K562 (cell line): ENCODE results near the gene AKAP13. TPM values are rescaled to one million over a fixed set of nuclear protein-coding genes. Genes with fewer than 3 reads are reported as not detected.

Source experiments
- CHCHD3 ChIP-seq: fragments of 250-450 bp; sonication (Bioruptor Pico); IDR thresholded peaks from 2 replicates; pipeline ENCODE4 v2.1.2; 2022; ENCODE audit warnings: mild to moderate bottlenecking
- CREM ChIP-seq: IDR thresholded peaks from 2 replicates; pipeline ENCODE4 v1.6.1; 2014; ENCODE audit warnings: antibody characterized with exemption, low read depth
- MBD2 ChIP-seq: sonication (generic); IDR thresholded peaks from 2 replicates; pipeline ENCODE4 v1.6.1; 2016; ENCODE audit warnings: low read depth, borderline replicate concordance
- MCM3 ChIP-seq: fragments of 450-650 bp; IDR thresholded peaks from 2 replicates; pipeline ENCODE4 v1.6.1; 2016
- NEUROD1 ChIP-seq: fragments of 150-350 bp; IDR thresholded peaks from 2 replicates; pipeline ENCODE4 v1.6.1; 2014; ENCODE audit warnings: borderline replicate concordance, low read length, low read depth; ENCODE audit not compliant: partially characterized antibody
- PBX2 ChIP-seq, 2 experiments: IDR thresholded peaks in 1 of 2; conservative IDR thresholded peaks in 1 of 2; 2 replicates each; pipeline ENCODE4 v1.6.1; 2016; ENCODE audit warnings: low read depth in 2 of 2, mild to moderate bottlenecking in 1 of 2, missing compliant biosample characterization in 1 of 2, missing genetic modification characterization in 1 of 2, moderate library complexity in 1 of 2
- POLR2G ChIP-seq: fragments of 200-400 bp; formaldehyde crosslinking; IDR thresholded peaks from 2 replicates; pipeline ENCODE4 v1.6.1; 2017; ENCODE audit warnings: low read depth, mild to moderate bottlenecking, antibody characterized with exemption, low read length, moderate library complexity
- RB1 ChIP-seq: fragments of 450-650 bp; IDR thresholded peaks from 2 replicates; pipeline ENCODE4 v1.6.1; 2017; ENCODE audit warnings: low read depth, mild to moderate bottlenecking
- RBBP5 ChIP-seq: fragments of 200-600 bp; sonication (generic); IDR thresholded peaks from 2 replicates; pipeline ENCODE4 v1.6.1; 2012; ENCODE audit warnings: borderline replicate concordance, mild to moderate bottlenecking, low read length, control low read depth, inconsistent platforms; ENCODE audit not compliant: insufficient read depth, poor library complexity, severe bottlenecking
- STAT5A ChIP-seq: IDR thresholded peaks from 2 replicates; pipeline ENCODE4 v1.6.1; 2012; ENCODE audit warnings: low read length, inconsistent platforms, borderline replicate concordance
- ZBTB11 ChIP-seq, 3 experiments: fragments of 200-800 bp in 1 of 3; fragments of 250-450 bp in 1 of 3; fragments of 450-650 bp in 1 of 3; sonication (Bioruptor Pico) in 1 of 3; sonication (Bioruptor generic) in 1 of 3; formaldehyde crosslinking in 1 of 3; IDR thresholded peaks; 2 replicates each; pipeline versions ENCODE4 v1.6.1 to v1.8.0; 2016 to 2022; ENCODE audit warnings: mild to moderate bottlenecking in 2 of 3, missing genetic modification characterization in 2 of 3, missing compliant biosample characterization in 1 of 3, moderate library complexity in 1 of 3
- ZNF175 ChIP-seq: fragments of 200-800 bp; sonication (Bioruptor generic); IDR thresholded peaks from 2 replicates; pipeline ENCODE4 v1.6.1; 2016; ENCODE audit warnings: low read depth, mild to moderate bottlenecking, missing genetic modification characterization, missing compliant biosample characterization
- ZNF695 ChIP-seq: fragments of 450-650 bp; formaldehyde crosslinking; IDR thresholded peaks from 2 replicates; pipeline ENCODE4 v1.4.0; 2020; ENCODE audit warnings: mild to moderate bottlenecking, moderate library complexity
- polyA plus RNA-seq, 8 experiments: library from polyadenylated mRNA; depleted of rRNA in 4 of 8; stranded (reverse) in 5 of 8; unstranded in 3 of 8; fragments of >200 nt; fragmentation: Nextera tagmentation in 2 of 8; fragmentation: Illumina TruSeq in 1 of 8; extraction: Ambion mirVana in 2 of 8; extraction: Trizol in 1 of 8; gene quantifications; 2 replicates each; pipeline versions ENCODE4 v1.2.1 to v1.2.3, GENCODE V29; 2011 to 2014; ENCODE audit warnings: inconsistent platforms in 1 of 8, missing spikeins in 1 of 8
- total RNA-seq, 7 experiments: library from RNA; depleted of rRNA in 6 of 7; stranded (reverse); fragments of >200 nt in 6 of 7; fragmentation: Illumina TruSeq in 2 of 7; extraction: Trizol in 2 of 7; gene quantifications; 2 replicates each; pipeline versions ENCODE4 v1.2.1 to v1.2.3, GENCODE V29; 2011 to 2021; ENCODE audit warnings: low replicate concordance in 1 of 7
- TF ChIP-seq, protein P1 (sequence below): fragments of 250-450 bp; sonication (Bioruptor Pico); IDR thresholded peaks from 2 replicates; pipeline ENCODE4 v1.4.0; 2020; ENCODE audit warnings: mild to moderate bottlenecking, moderate library complexity
- TF ChIP-seq, protein P2 (sequence below): fragments of 450-650 bp; IDR thresholded peaks from 2 replicates; pipeline ENCODE4 v1.6.1; 2016; ENCODE audit warnings: low read depth, mild to moderate bottlenecking, moderate library complexity

Gene AKAP13
- total and polyA plus RNA-seq, 9 of the 15 experiments (the other 6 are each of a cell fraction or from before 2014, with no cell fraction given): 0.03 to 1.7 (median 0.42) TPM

DNA sequence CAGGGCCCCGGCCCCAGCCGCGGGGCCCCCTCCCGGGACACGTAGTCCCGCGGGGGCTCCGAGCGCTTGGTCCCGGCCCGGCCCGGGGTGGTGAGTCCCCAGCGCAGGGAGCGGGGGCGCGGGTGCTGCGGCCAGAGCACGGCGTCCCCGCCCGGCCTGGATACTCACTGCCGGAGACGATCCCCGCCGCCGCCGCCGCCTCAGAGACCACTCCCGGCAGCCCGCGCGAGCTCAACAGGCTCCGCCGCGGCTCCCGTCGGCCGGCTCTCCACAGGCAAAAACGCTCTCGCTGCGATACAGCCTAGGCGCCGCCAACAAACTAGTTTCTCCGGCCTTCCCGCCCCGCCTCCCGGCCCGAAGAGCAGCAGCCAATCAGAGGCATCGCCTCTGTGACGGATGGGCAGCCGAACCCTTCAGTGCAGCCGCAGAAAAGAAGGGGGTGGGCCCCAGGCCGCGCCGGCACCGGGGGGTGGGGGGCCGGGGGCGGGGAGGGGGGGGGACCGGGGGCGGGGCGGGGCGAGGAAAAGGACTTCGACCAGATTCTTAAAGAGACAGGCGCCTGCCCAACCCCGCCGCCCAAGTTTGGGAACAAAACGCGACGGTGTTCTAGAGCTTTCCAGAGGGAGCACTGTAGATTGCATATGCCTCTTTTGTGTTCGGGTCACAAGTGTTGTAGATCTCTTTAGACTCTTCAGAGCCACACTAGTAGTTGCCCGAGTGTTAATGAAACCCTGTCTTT lies 414.4 kb downstream of the AKAP13 start, which contains the start of gene KLHL25 (continued):
- TF ChIP-seq, protein P1, sequence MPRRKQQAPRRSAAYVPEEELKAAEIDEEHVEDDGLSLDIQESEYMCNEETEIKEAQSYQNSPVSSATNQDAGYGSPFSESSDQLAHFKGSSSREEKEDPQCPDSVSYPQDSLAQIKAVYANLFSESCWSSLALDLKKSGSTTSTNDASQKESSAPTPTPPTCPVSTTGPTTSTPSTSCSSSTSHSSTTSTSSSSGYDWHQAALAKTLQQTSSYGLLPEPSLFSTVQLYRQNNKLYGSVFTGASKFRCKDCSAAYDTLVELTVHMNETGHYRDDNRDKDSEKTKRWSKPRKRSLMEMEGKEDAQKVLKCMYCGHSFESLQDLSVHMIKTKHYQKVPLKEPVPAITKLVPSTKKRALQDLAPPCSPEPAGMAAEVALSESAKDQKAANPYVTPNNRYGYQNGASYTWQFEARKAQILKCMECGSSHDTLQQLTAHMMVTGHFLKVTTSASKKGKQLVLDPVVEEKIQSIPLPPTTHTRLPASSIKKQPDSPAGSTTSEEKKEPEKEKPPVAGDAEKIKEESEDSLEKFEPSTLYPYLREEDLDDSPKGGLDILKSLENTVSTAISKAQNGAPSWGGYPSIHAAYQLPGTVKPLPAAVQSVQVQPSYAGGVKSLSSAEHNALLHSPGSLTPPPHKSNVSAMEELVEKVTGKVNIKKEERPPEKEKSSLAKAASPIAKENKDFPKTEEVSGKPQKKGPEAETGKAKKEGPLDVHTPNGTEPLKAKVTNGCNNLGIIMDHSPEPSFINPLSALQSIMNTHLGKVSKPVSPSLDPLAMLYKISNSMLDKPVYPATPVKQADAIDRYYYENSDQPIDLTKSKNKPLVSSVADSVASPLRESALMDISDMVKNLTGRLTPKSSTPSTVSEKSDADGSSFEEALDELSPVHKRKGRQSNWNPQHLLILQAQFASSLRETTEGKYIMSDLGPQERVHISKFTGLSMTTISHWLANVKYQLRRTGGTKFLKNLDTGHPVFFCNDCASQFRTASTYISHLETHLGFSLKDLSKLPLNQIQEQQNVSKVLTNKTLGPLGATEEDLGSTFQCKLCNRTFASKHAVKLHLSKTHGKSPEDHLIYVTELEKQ: no peak
- TF ChIP-seq MBD2: peak; percentile 95
- TF ChIP-seq RBBP5: no peak
- no peak for TF ChIP-seq STAT5A
- no peak for TF ChIP-seq MCM3
- TF ChIP-seq ZNF695 (CRISPR knock-in tag): no peak
- TF ChIP-seq RB1: peak; percentile 27; the same call in 1 of the 2 replicates
- TF ChIP-seq POLR2G: peak; percentile 45
- peak; percentile 87 for TF ChIP-seq NEUROD1
- no peak for TF ChIP-seq ZBTB11 (CRISPR knock-in tag; IDR thresholded peaks at IDR 0.05)
- peak; percentile 76 for TF ChIP-seq PBX2 (CRISPR knock-in tag; IDR thresholded peaks at IDR 0.05; ENCODE audit: low read depth)
- peak; percentile 84 for TF ChIP-seq PBX2 (tag; conservative IDR thresholded peaks at IDR 0.05; ENCODE audit: low read depth)
- TF ChIP-seq, protein P2, sequence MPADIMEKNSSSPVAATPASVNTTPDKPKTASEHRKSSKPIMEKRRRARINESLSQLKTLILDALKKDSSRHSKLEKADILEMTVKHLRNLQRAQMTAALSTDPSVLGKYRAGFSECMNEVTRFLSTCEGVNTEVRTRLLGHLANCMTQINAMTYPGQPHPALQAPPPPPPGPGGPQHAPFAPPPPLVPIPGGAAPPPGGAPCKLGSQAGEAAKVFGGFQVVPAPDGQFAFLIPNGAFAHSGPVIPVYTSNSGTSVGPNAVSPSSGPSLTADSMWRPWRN: no peak
- no peak for TF ChIP-seq CHCHD3 (CRISPR knock-in tag)
- TF ChIP-seq CREM: peak; percentile 26; the same call in 1 of the 2 replicates
- TF ChIP-seq ZNF175 (CRISPR knock-in tag): no peak
